ENCODE measurements around the gene USP43. TPM values are rescaled to one million over a fixed set of nuclear protein-coding genes. Genes with fewer than 3 reads are reported as not detected.

The USP43 gene
- polyA plus RNA-seq, 1 donor from 2014 or later = 0.53 TPM

GRCh38 chr17:9684955-9685621 lies 39.8 kb downstream of the USP43 start:
- Histone ChIP-seq H3K9me2 (ENCODE audit: insufficient read depth, low read length) (no peaks in the 10 kb centered on the region), H3K79me2 (replicated peaks; ENCODE audit: insufficient read depth, low read length) (no peaks in the 10 kb centered on the region), H3F3A (ENCODE audit: insufficient read depth, low read length, poor library complexity, severe bottlenecking) (no peaks in the 10 kb centered on the region), H3K4me3 (ENCODE audit: low read length) (no peak overlapping the region), H2AFZ (ENCODE audit: low read depth, low read length) (no peak overlapping the region), H3K36me3 (ENCODE audit: insufficient read depth, low read length) (no peaks in the 10 kb centered on the region), H3K27ac (ENCODE audit: low read length) (no peak overlapping the region), H4K20me1 (ENCODE audit: insufficient read depth) (no peaks in the 10 kb centered on the region), H3K4me2 (ENCODE audit: low read length) (no peak overlapping the region), H3K9me3 (ENCODE audit: low read length) (peaks cover 4% of the 10 kb centered on the region), H3K9ac (ENCODE audit: low read length) (no peak overlapping the region), H3K27me3 (ENCODE audit: insufficient read depth, low read depth, low read length) (no peaks in the 10 kb centered on the region)
- TF ChIP-seq RAD21 (conservative IDR thresholded peaks at IDR 0.05) = no peak

GRCh38 chr17:9693755-9694154 lies 48.4 kb downstream of the USP43 start:
- Histone ChIP-seq H2AFZ (ENCODE audit: low read depth, low read length) (no peak overlapping the region), H3K27ac (ENCODE audit: low read length) (no peak overlapping the region), H3K27me3 (ENCODE audit: insufficient read depth, low read depth, low read length) (no peaks in the 10 kb centered on the region), H3K9me3 (ENCODE audit: low read length) (no peaks in the 10 kb centered on the region), H3K79me2 (replicated peaks; ENCODE audit: insufficient read depth, low read length) (no peaks in the 10 kb centered on the region), H3F3A (ENCODE audit: insufficient read depth, low read length, poor library complexity, severe bottlenecking) (no peaks in the 10 kb centered on the region), H3K9me2 (ENCODE audit: insufficient read depth, low read length) (no peaks in the 10 kb centered on the region), H3K36me3 (ENCODE audit: insufficient read depth, low read length) (no peaks in the 10 kb centered on the region), H3K4me3 (ENCODE audit: low read length) (no peak overlapping the region), H3K4me2 (ENCODE audit: low read length) (no peak overlapping the region), H4K20me1 (ENCODE audit: insufficient read depth) (no peaks in the 10 kb centered on the region), H3K9ac (ENCODE audit: low read length) (no peak overlapping the region)
- TF ChIP-seq RAD21 (conservative IDR thresholded peaks at IDR 0.05) = no peak
- no peak for TF ChIP-seq EP300 (conservative IDR thresholded peaks at IDR 0.05; ENCODE audit: poor library complexity, severe bottlenecking)
- TF ChIP-seq TAF1 (IDR thresholded peaks at IDR 0.05; ENCODE audit: low read depth) = no peak
- TF ChIP-seq SMC3 (conservative IDR thresholded peaks at IDR 0.05; ENCODE audit: poor library complexity) = no peak
- TF ChIP-seq MXI1 (conservative IDR thresholded peaks at IDR 0.05; ENCODE audit: poor library complexity, severe bottlenecking) = no peak
- no peak for TF ChIP-seq POLR2AphosphoS5 (IDR thresholded peaks at IDR 0.05)
- no peak for TF ChIP-seq CTCF (IDR thresholded peaks at IDR 0.05; ENCODE audit: poor library complexity, severe bottlenecking)

GRCh38 chr17:9696279-9697044 lies 51.1 kb downstream of the USP43 start:
- H3K4me2 ChIP-seq (ENCODE audit: low read length) = no peak overlapping the region
- H3K9me3 ChIP-seq (ENCODE audit: low read length) = no peaks in the 10 kb centered on the region
- H2AFZ ChIP-seq (ENCODE audit: low read depth, low read length) = no peak overlapping the region
- H3K79me2 ChIP-seq (replicated peaks; ENCODE audit: insufficient read depth, low read length) = no peaks in the 10 kb centered on the region
- no peak overlapping the region for H3K4me3 ChIP-seq (ENCODE audit: low read length)
- no peaks in the 10 kb centered on the region for H4K20me1 ChIP-seq (ENCODE audit: insufficient read depth)
- TF ChIP-seq CTCF (IDR thresholded peaks at IDR 0.05; ENCODE audit: poor library complexity, severe bottlenecking) = no peak
- TF ChIP-seq EP300 (conservative IDR thresholded peaks at IDR 0.05; ENCODE audit: poor library complexity, severe bottlenecking) = no peak
- TF ChIP-seq SMC3 (conservative IDR thresholded peaks at IDR 0.05; ENCODE audit: poor library complexity) = no peak
- TF ChIP-seq EZH2 (IDR thresholded peaks at IDR 0.05; ENCODE audit: borderline replicate concordance, insufficient read depth, low read length, poor library complexity, severe bottlenecking) = no peak
- no peak for TF ChIP-seq MXI1 (conservative IDR thresholded peaks at IDR 0.05; ENCODE audit: poor library complexity, severe bottlenecking)
- H3K9ac ChIP-seq (ENCODE audit: low read length) = no peak overlapping the region
- H3K27me3 ChIP-seq (ENCODE audit: insufficient read depth, low read depth, low read length) = no peaks in the 10 kb centered on the region
- no peak overlapping the region for H3K27ac ChIP-seq (ENCODE audit: low read length)
- H3K36me3 ChIP-seq (ENCODE audit: insufficient read depth, low read length) = no peaks in the 10 kb centered on the region
- no peaks in the 10 kb centered on the region for H3F3A ChIP-seq (ENCODE audit: insufficient read depth, low read length, poor library complexity, severe bottlenecking)
- no peaks in the 10 kb centered on the region for H3K9me2 ChIP-seq (ENCODE audit: insufficient read depth, low read length)
